Activated CD8-positive, alpha-beta memory T cell treated with anti-CD3 and anti-CD28 coated beads, Interleukin-2, amount 50 U/mL, for 24 hours (primary cell): ENCODE measurements around the gene POLR3G.

Experiments used
- DNase-seq: peaks from one replicate; pipeline ENCODE4 v3.0.0-alpha.2; 2020; ENCODE audit errors: extremely low read depth

The POLR3G gene

GRCh38 chr5:90474235-90475107 is at the start of gene POLR3G, which contains the start of gene MBLAC2:
TSS of gene POLR3G (plus strand) at chr5:90474864. CDS start at chr5:90485568, 10,704 bp downstream.
TSS of gene MBLAC2 (minus strand) at chr5:90474771. CDS start at chr5:90474292, 479 bp downstream.
- peak; percentile 90 for DNase-seq

DNA sequence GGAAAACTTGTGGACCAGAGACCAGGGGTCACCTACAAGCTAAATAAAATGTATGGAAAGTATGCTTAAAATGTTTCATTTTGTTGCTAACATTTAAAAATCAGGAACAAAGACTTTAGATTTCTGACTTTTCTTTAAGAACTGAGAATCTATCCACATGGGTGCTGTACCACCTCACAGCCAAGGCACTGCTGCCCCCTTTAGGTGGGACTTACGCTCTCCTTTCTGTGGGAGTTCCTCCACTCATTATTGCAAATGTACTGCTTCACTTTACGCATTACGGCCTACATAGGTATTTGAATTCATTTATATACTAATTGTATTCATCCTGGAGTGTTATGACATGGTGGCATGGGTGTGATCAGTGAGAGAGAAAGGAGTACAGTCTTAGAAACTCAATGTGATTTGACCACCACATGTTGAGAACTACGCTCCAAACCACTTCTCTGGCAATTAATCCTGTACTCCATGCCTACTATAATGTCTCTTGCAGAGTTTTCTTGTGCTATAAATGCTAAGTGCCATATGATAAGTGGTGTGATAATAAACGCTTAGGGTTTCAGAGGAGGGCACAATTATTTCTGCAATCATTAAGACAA is 40.4 kb upstream of the POLR3G start:
- DNase-seq, result no peak

DNA sequence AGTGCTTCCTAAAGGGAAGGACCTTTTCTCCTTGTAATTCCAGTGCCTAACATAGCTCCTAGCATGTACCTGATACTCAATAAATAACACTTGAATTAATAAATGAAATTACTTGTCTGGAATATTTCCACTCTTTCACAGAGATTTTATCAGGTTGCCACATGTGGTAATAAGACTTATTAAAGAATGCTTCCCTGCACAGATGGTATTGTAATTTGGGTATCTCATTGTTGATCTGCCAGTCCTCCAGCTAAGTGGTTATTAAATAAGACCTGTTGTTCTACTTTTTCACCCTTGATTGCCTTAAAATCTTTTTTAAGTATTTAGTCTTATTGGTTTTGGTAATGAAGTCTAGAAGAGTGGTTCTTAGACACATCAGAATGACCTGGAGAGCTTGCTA is 37.0 kb upstream of the POLR3G start:
- DNase-seq, result no peak

DNA sequence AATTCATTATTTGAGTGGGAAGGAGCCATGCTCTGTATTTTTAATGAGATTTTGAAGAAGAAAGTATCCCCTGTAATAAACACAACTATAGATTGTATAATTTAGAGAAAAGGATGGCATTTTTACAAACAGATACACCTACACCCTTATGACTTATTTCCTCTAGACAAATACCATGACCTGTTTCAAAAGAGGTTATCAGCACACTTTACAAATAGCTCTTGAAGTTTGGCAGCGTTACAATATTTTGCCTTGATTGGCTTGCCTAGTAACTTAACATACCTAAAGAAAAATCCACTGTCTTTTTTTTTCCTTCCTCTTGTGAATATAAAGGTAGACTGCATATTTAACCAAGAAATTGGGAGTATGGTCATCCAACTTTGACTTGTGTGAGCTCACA is 36.6 kb upstream of the POLR3G start:
- no peak for DNase-seq

DNA sequence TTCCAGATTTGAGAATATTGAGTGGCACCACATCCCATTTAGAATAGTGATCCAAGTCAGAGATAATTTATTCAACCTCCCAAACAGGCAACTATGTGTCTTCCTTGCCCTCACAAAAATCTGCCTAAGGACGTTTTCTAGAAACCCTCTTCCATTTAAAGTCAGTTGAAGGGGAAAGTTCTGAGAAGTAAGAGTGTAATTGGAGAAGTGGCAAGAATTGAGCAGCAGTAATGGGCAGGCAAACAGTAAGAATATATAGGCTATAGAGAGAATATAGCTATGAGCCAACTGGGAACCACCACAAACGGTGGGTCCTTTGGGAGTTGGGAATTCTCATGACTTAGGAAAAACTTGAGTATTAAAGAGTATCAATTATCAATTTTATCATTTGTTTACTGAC is 34.0 kb upstream of the POLR3G start:
- DNase-seq, result no peak

DNA sequence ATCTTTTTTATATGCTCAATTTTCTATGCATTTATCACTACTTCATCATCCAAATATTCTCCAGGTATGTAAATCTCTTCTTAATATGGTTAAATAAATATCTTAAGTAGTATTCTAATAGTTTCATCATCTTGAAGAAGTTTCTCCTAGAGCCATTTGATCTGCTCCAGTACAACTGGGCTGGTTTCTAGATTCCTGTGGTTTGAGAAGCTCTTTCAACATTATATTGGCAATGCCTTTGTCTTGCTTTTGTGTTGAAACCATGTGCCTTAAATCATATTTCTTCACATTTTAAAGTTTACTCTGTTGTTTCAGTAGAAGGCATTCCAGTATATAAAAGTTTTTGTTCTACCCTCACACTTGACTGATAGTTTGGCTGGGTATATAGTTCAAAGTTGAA is 27.7 kb upstream of the POLR3G start:
- DNase-seq, result no peak

GRCh38 chr5:90461288-90461687 is 13.4 kb upstream of the POLR3G start:
- DNase-seq, result no peak

DNA sequence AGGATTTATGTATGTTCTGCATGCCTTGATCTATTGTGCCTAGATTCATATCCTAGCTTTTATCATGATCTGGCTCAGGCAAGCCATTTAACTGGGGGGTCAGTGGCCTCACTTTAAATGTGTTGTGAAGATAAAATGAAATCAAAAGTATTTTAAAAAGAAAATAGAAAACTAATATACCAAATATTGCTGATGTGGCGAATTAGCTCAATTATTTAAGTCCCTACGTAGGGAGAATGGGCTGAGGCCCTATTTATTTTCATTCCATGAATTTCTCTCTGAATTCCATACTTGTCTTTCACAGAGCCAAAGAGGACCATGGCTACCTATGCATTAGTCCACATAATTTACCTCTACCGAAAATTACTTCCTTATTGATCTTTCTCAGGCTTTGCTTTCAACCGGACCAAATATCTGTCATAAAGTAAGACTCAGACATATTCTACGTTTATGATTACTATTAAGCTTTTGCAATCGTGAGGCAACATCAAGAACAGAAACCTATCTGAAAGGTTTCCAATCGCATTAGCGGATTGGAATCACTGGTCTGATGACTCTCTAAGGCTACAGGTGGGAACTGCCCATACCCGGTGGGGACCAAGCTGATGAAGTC is 1.8 kb upstream of the POLR3G start:
- DNase-seq, result no peak

DNA sequence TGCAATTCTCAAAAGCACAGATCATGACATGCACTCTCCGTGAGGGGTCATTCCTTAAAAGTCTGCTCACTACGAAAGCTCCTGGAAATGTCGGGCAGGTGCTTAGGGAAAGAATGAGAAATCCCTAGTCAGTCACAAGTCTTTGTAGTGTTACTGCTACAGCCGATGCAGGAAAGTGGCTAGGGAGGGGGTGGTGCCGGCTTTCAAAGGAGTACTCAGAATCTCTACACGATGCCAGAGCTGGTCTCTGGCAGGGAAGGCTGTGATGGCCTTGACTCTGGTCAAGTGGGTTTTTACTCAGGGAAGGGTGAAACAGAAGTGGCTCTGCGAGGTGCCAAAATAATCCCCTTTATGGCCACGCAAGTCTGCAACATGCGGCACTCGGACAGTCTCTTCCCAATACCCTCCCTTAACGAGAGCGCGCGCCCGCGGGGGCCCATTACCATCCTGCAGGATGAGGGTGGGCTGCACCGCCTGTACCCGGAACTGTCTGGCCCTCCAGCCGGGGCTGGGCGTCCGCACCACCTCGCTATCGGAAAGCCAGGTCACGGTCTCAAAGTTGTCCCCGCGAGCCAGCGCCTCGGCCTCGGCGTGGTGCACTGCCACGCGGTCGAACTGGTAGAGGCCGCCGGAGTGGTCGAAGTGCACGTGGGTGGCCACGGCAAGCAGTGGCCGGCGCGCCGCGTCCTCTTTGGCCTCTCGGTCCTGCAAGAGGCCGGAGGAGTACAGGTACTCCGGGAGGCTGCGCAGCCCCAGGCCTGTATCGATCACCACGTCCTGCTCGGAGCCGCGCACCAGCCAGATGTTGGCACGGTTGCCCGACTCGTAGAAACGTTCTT is 1.0 kb upstream of the POLR3G start:
- no peak for DNase-seq

GRCh38 chr5:90475436-90475980 is 844 bp downstream of the POLR3G start:
- no peak for DNase-seq

DNA sequence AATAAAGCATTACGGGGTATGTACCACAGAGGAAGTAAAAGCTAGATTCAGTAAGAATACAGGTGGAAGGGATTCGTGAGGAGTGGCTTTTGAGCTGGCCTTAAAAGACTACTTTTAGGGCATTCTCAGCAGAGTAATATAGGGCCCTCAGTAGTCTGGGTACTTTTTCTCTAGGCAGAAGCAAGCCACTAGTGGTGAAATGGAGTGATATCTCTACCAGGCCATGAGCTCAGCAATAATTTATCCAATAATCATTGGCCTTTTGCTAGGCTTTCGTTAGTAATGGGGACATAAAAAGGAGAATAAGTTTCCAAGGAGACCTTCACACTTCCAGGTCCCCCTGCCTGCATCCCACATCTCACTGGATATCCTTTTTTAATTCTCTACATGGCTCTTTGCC is 1.7 kb downstream of the POLR3G start:
- no peak for DNase-seq

GRCh38 chr5:90477073-90477472 is 2.4 kb downstream of the POLR3G start:
- no peak for DNase-seq

- DNase-seq, result no peak
These were observed 3.1 kb downstream of the POLR3G start for GRCh38 chr5:90477621-90478215.

GRCh38 chr5:90479611-90480385 is 5.1 kb downstream of the POLR3G start:
- no peak for DNase-seq

DNA sequence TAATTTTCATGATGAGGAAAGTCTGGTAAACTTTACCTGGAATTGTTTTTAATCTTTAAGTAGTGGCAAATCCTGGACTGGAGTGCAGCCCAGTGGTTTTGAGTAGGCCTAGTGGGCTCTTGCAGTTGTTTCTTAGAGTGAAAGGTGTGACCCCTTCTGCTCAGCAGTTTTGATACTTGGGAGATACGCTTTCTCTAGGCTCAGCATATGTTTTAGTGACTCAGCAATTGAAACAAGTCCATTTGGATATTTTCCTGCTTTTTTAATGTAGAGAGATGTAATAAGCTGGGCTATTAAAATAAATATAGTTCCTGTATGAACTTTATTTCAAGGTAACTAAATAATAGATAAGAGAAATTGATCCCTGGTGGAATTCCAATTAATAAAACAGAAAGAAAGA is 6.0 kb downstream of the POLR3G start:
- DNase-seq, result no peak

GRCh38 chr5:90483206-90483605 is 8.5 kb downstream of the POLR3G start:
- DNase-seq, result no peak

- no peak for DNase-seq
These were observed 9.9 kb downstream of the POLR3G start for GRCh38 chr5:90484540-90484939.

- DNase-seq, result no peak
These were observed 14.1 kb downstream of the POLR3G start for GRCh38 chr5:90488791-90489190.

DNA sequence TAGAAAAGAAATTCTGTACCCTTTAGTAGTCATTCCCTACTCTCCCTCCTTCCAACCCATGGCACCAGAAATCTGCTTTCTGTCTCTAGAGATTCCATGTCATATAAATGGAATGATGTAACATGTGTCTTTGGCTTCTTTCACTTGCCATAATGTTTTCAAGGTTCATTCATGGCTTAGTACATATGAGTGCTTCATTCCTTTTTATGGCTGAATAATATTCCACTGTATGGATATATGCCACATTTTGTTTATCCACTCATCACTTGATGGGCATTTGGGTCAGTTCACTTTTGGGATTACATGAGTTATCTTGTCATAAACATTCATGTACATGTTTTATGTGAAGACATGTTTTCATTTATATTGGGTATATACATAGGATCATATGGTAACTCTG is 19.4 kb downstream of the POLR3G start:
- no peak for DNase-seq

GRCh38 chr5:90495146-90495545 is 20.5 kb downstream of the POLR3G start:
- DNase-seq, result no peak
